Pancreas (tissue), 10 donors: ENCODE measurements around the gene U2AF2. TPM values are rescaled to one million over a fixed set of nuclear protein-coding genes. Genes with fewer than 3 reads are reported as not detected.

ENCODE experiments used
- ATAC-seq, 4 donors: fragments of 200-7000 bp; cut with Tn5 transposase; one replicate each; pipeline versions ENCODE4 v1.8.0 to v1.9.1; 2020; ENCODE audit warnings: mild to moderate bottlenecking in 4 of 4, moderate library complexity in 4 of 4
- DNase-seq, 6 donors: peaks; one replicate each; pipeline ENCODE4 v3.0.0-alpha.2; 2020
- FAIRE-seq: peaks from 2 replicates; lab custom pipeline; 2012; peaks lifted over from hg19 to GRCh38; lab: Jason Lieb, UNC
- H3K27ac ChIP-seq, 4 donors: fragments of 200-600 bp; sonication (generic); 1 replicate in 3 of 4; 2 replicates in 1 of 4; pipeline versions ENCODE4 v1.5.0 to v1.8.0; 2020
- H3K27me3 ChIP-seq, 4 donors: fragments of 200-600 bp; one replicate each; pipeline ENCODE4 v1.8.0; 2021
- H3K36me3 ChIP-seq, 3 donors: fragments of 200-600 bp; sonication (generic) in 1 of 3; one replicate each; pipeline versions ENCODE4 v1.5.0 to v1.8.0; 2020 to 2021
- H3K4me1 ChIP-seq, 3 donors: fragments of 200-600 bp; one replicate each; pipeline ENCODE4 v1.8.0; 2021
- H3K4me3 ChIP-seq, 4 donors: fragments of 200-600 bp; sonication (generic) in 2 of 4; one replicate each; pipeline versions ENCODE4 v1.5.0 to v1.8.0; 2020 to 2021
- H3K9me3 ChIP-seq, 4 donors: fragments of 200-600 bp; one replicate each; pipeline ENCODE4 v1.8.0; 2021
- CTCF ChIP-seq, 4 donors: fragments of 200-600 bp; sonication (generic) in 3 of 4; IDR thresholded peaks; one replicate each; pipeline versions ENCODE4 v1.5.0 to v1.8.0; 2021; ENCODE audit warnings: antibody characterized with exemption in 4 of 4
- WGBS, 2 donors: extraction: QIAGEN DNeasy Blood & Tissue Kit; methylation state at CpG; one replicate each; pipeline ENCODE4 v1.1.7; 2013; 5-methylcytosine and 5-hydroxymethylcytosine counted together
- intact Hi-C, 3 donors: fragments of 100-400 bp; cut with DNase I; formaldehyde crosslinking; loops; one replicate each; pipeline versions ENCODE4 v1.11.1 to v1.14.2; 2022
- polyA plus RNA-seq, 2 donors: library from polyadenylated mRNA; stranded (reverse); fragments of 200-250 nt; gene quantifications; one replicate each; pipeline ENCODE4 v1.2.3, GENCODE V29; 2013
- total RNA-seq, 6 donors: library from RNA; stranded (reverse); fragmentation: NEBNext Ultra II Directional in 4 of 6; extraction: Animal tissue kit (Norgen Biotek cat#: 25700) in 4 of 6; gene quantifications; one replicate each; pipeline versions ENCODE4 v1.2.1 to v1.2.4, GENCODE V29; 2021 to 2023
- donor health status: healthy with polysubstance abuse.
- donor health status: DM: no; HTN: no; CAD: no; lungs with moderate emphysema.
- donor health status: DM: no; HTN: no; CAD: no.
- donor health status: control.
- donor health status: control.
- donor health status: Bipolar disorder and iron deficiency.
- donor health status: DM: yes; HTN: yes; CAD: no.
- donor health status: DM: no; HTN: no; CAD: no.
- donor health status: DM: no; HTN: no; CAD: no.
- donor health status: DM: yes; HTN: yes; CAD: no.

U2AF2 gene
- total and polyA plus RNA-seq, 8 donors, result 38.4 to 113 (median 62.4) TPM

GRCh38 chr19:55674841-55675660 lies 20.2 kb downstream of the U2AF2 start, which contains the start of gene EPN1:
Gene EPN1, plus strand, starts transcription at chr19:55675226. Its CDS starts 3,402 bp downstream, at chr19:55678628.
- peak; percentile 96 to 98 (median 96) for DNase-seq
- WGBS, 2 donors, result 0 to 1% methylated on average over 62 to 101 of the region's 101 CpGs
- no peak for TF ChIP-seq CTCF (IDR thresholded peaks at IDR 0.05)
- H3K27me3 ChIP-seq, result no peaks in the 10 kb centered on the region
- FAIRE-seq, result no peak
- ATAC-seq, result peak; percentile 85 to 92 (median 88)
- H3K4me1 ChIP-seq, result peaks cover 24 to 41% (median 25%) of the 10 kb centered on the region in 3 donors
- H3K27ac ChIP-seq, result peak within 1 kb of the TSS; percentile 67 to 88 (median 84)
- peak within 1 kb of the TSS; percentile 74 to 98 (median 84) for H3K4me3 ChIP-seq
- H3K36me3 ChIP-seq, result peaks cover 0 to 20% (median 11%) of the 10 kb centered on the region in 3 donors
- H3K9me3 ChIP-seq, result no peaks in the 10 kb centered on the region
- intact Hi-C loops, result no loop called here

GRCh38 chr19:55675661-55676354 lies 21.0 kb downstream of the U2AF2 start:
- ATAC-seq, result no peak
- WGBS, 2 donors, result 3 to 5% methylated on average over 16 of the region's 16 CpGs
- H3K4me1 ChIP-seq, result peaks cover 24 to 41% (median 25%) of the 10 kb centered on the region in 3 donors

GRCh38 chr19:55676383-55676782 lies 21.5 kb downstream of the U2AF2 start:
- peak overlapping the region in 3 of 4 donors; percentile 75 to 98 (median 92) for H3K4me3 ChIP-seq
- no peaks in the 10 kb centered on the region for H3K9me3 ChIP-seq
- no peaks in the 10 kb centered on the region for H3K27me3 ChIP-seq
- DNase-seq (peak in 4 of 6 donors; percentile 64 to 78 (median 70)), FAIRE-seq (no peak), ATAC-seq (peak; percentile 26 to 63 (median 46))
- WGBS, 2 donors, result 18 to 20% methylated on average over 5 of the region's 5 CpGs
- H3K36me3 ChIP-seq, result peaks cover 0 to 11% (median 9%) of the 10 kb centered on the region in 3 donors
- TF ChIP-seq CTCF (IDR thresholded peaks at IDR 0.05), result no peak
- peak overlapping the region in 2 of 4 donors; percentile 83 to 88 for H3K27ac ChIP-seq
- peaks cover 24 to 41% (median 30%) of the 10 kb centered on the region in 3 donors for H3K4me1 ChIP-seq
- intact Hi-C loops, result no loop called here

More at GRCh38 chr19:55675661-55676354, 21.0 kb downstream of the U2AF2 start:
- no peak for FAIRE-seq
- no peaks in the 10 kb centered on the region for H3K27me3 ChIP-seq
- H3K27ac ChIP-seq, result peak overlapping the region; percentile 67 to 88 (median 84)
- peaks cover 0 to 12% (median 9%) of the 10 kb centered on the region in 3 donors for H3K36me3 ChIP-seq
- intact Hi-C loops, result no loop called here
- DNase-seq, result no peak
- TF ChIP-seq CTCF (IDR thresholded peaks at IDR 0.05), result no peak
- H3K9me3 ChIP-seq, result no peaks in the 10 kb centered on the region
- H3K4me3 ChIP-seq, result peak overlapping the region; percentile 74 to 98 (median 84)

- H3K27ac ChIP-seq, result peak overlapping the region; percentile 1 to 88 (median 42)
- intact Hi-C loops, result no loop called here
- H3K36me3 ChIP-seq, result peaks cover 0 to 11% (median 9%) of the 10 kb centered on the region in 3 donors
- peak overlapping the region in 3 of 4 donors; percentile 75 to 98 (median 92) for H3K4me3 ChIP-seq
- TF ChIP-seq CTCF (IDR thresholded peaks at IDR 0.05), result no peak
- 29 to 36% methylated on average over 7 of the region's 7 CpGs for WGBS, 2 donors
- peaks cover 24 to 41% (median 31%) of the 10 kb centered on the region in 3 donors for H3K4me1 ChIP-seq
- DNase-seq (no peak), ATAC-seq (no peak), FAIRE-seq (no peak)
- H3K27me3 ChIP-seq, result no peaks in the 10 kb centered on the region
- no peaks in the 10 kb centered on the region for H3K9me3 ChIP-seq
Measured at GRCh38 chr19:55676889-55677505, 22.2 kb downstream of the U2AF2 start.
